Measurements from ENCODE around the gene TRPV5. TPM values are rescaled to one million over a fixed set of nuclear protein-coding genes. Genes with fewer than 3 reads are reported as not detected.

TRPV5 gene
- total and polyA plus RNA-seq, 2 of the 8 experiments (the other 6 are each of a cell fraction or from before 2014, with no cell fraction given), result 0.03 TPM; not detected in 1

- peak; percentile 67 to 77 for TF ChIP-seq RAD21 (IDR thresholded peaks at IDR 0.05 in 1 of 2, conservative IDR thresholded peaks at IDR 0.05 in 1 of 2; ENCODE audit: low read depth in 2 of 2, low read length in 2 of 2)
- no peak for TF ChIP-seq GTF2F1 (IDR thresholded peaks at IDR 0.05; ENCODE audit: borderline replicate concordance, low read depth, low read length)
- no peak for TF ChIP-seq SP4 (IDR thresholded peaks at IDR 0.05; ENCODE audit: low read length)
- no peak for TF ChIP-seq USF2 (IDR thresholded peaks at IDR 0.05; ENCODE audit: low read length)
- 0 out of 2 replicates have a peak, but pooled peaks have one; percentile 29 for TF ChIP-seq CREB1 (IDR thresholded peaks at IDR 0.05)
- TF ChIP-seq NRF1 (IDR thresholded peaks at IDR 0.05; ENCODE audit: low read depth, low read length), result no peak
- no peak for TF ChIP-seq KDM4A (IDR thresholded peaks at IDR 0.05; ENCODE audit: low read depth, low read length, severe bottlenecking)
- no peak for TF ChIP-seq POLR2A (IDR thresholded peaks at IDR 0.05; ENCODE audit: control extremely low read depth in 1 of 2, low read depth in 2 of 2, low read length in 2 of 2)
- no peak for TF ChIP-seq RFX5 (IDR thresholded peaks at IDR 0.05; ENCODE audit: borderline replicate concordance, low read depth, low read length)
- no peak for TF ChIP-seq PHF8 (conservative IDR thresholded peaks at IDR 0.05; ENCODE audit: low read depth, low read length)
- TF ChIP-seq CBX5 (IDR thresholded peaks at IDR 0.05; ENCODE audit: low read depth, low read length), result no peak
- TF ChIP-seq E2F6 (IDR thresholded peaks at IDR 0.05), result no peak
- TF ChIP-seq SP1 (IDR thresholded peaks at IDR 0.05; ENCODE audit: low read depth, low read length), result no peak
- TF ChIP-seq SIX5 (IDR thresholded peaks at IDR 0.05; ENCODE audit: low read depth, low read length), result no peak
- peak; percentile 79 to 84 (median 83) for TF ChIP-seq CTCF (IDR thresholded peaks at IDR 0.05; ENCODE audit: control extremely low read depth in 1 of 3, insufficient read depth in 1 of 3, low read depth in 1 of 3, low read length in 3 of 3)
- no peak for TF ChIP-seq HDAC2 (IDR thresholded peaks at IDR 0.05; ENCODE audit: borderline replicate concordance in 1 of 2, low read depth in 2 of 2, low read length in 2 of 2)
Observed at GRCh38 chr7:142866361-142867096, 67.0 kb downstream of the TRPV5 start (continued).

All from H1 (cell line).